Bronchial epithelial cell (primary cell): ENCODE results near the gene DENND1A. TPM values are rescaled to one million over a fixed set of nuclear protein-coding genes. Genes with fewer than 3 reads are reported as not detected.
A peak's percentile ranks its signal among the peaks of the same experiment; 100 is the strongest.

Experiments
- DNase-seq: peaks from one replicate; pipeline ENCODE4 v3.0.0-alpha.2; 2010; ENCODE audit warnings: low read depth
- FAIRE-seq: peaks from 2 replicates; lab custom pipeline; 2011; peaks lifted over from hg19 to GRCh38; lab: Jason Lieb, UNC
- H3K27me3 ChIP-seq: 2 replicates; pipeline ENCODE4 v1.5.1; 2011; ENCODE audit warnings: low read length; ENCODE audit not compliant: control insufficient read depth, insufficient read depth
- H3K36me3 ChIP-seq: 2 replicates; pipeline ENCODE4 v1.5.1; 2011; ENCODE audit warnings: low read length; ENCODE audit not compliant: control insufficient read depth, insufficient read depth
- H3K4me3 ChIP-seq: 2 replicates; pipeline ENCODE4 v1.5.1; 2011; ENCODE audit warnings: mild to moderate bottlenecking, low read depth, low read length, control low read depth
- total RNA-seq: library from RNA; depleted of rRNA; stranded (reverse); fragments of >200 nt; gene quantifications from 2 replicates; pipeline ENCODE4 v1.2.1, GENCODE V29; 2014
- TF ChIP-seq, protein P1 (sequence below): IDR thresholded peaks from 2 replicates; pipeline ENCODE4 v1.5.1; 2011; ENCODE audit warnings: mild to moderate bottlenecking, moderate library complexity, low read length, control low read depth, inconsistent platforms; ENCODE audit not compliant: insufficient read depth, severe bottlenecking

The DENND1A gene
- total RNA-seq, 1 donor from 2014 or later = 6.1 TPM

GRCh38 chr9:123454361-123454760, 475.6 kb downstream of the DENND1A start:
- FAIRE-seq = peak; percentile 73
- no peak overlapping the region for H3K4me3 ChIP-seq
- TF ChIP-seq, protein P1, sequence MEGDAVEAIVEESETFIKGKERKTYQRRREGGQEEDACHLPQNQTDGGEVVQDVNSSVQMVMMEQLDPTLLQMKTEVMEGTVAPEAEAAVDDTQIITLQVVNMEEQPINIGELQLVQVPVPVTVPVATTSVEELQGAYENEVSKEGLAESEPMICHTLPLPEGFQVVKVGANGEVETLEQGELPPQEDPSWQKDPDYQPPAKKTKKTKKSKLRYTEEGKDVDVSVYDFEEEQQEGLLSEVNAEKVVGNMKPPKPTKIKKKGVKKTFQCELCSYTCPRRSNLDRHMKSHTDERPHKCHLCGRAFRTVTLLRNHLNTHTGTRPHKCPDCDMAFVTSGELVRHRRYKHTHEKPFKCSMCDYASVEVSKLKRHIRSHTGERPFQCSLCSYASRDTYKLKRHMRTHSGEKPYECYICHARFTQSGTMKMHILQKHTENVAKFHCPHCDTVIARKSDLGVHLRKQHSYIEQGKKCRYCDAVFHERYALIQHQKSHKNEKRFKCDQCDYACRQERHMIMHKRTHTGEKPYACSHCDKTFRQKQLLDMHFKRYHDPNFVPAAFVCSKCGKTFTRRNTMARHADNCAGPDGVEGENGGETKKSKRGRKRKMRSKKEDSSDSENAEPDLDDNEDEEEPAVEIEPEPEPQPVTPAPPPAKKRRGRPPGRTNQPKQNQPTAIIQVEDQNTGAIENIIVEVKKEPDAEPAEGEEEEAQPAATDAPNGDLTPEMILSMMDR = no peak
- no peaks in the 10 kb centered on the region for H3K27me3 ChIP-seq
- DNase-seq = no peak
- H3K36me3 ChIP-seq = no peaks in the 10 kb centered on the region

GRCh38 chr9:123453831-123454321, 476.1 kb downstream of the DENND1A start:
- Histone ChIP-seq H3K4me3 (no peak overlapping the region), H3K27me3 (no peaks in the 10 kb centered on the region), H3K36me3 (no peaks in the 10 kb centered on the region)
- DNase-seq (no peak), FAIRE-seq (no peak)
- TF ChIP-seq, protein P1 = no peak

DNA sequence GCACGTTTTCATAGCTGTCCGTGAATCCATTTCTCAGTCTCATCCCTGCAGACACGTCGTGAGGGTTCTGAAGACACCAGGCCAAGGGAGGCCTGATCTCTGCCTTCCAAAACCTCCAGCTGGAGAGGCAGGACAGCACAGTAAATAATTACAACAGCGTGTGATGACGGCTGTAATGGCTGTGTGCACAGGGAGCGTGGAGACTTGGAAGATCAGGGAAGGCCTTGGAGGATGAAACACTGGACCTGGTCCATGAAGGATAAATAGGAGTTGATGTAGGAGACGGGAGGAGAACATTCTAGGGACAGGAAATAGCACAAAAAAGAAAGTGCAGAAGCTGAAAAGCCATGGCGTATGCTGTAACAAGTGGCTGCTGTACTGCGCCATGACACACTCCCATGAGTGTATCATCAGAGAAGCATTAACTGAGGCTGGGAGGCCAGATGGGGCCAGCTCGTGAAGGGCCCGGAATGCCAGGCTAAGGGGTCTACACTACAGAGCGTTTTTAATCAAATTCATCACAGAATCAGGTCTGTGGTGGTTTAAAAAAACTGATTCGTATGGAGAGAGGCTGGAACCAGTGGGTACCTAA, 476.8 kb downstream of the DENND1A start:
- DNase-seq (no peak), FAIRE-seq (no peak)
- Histone ChIP-seq H3K4me3 (no peak overlapping the region), H3K27me3 (no peaks in the 10 kb centered on the region), H3K36me3 (no peaks in the 10 kb centered on the region)
- TF ChIP-seq, protein P1 = no peak

DNA sequence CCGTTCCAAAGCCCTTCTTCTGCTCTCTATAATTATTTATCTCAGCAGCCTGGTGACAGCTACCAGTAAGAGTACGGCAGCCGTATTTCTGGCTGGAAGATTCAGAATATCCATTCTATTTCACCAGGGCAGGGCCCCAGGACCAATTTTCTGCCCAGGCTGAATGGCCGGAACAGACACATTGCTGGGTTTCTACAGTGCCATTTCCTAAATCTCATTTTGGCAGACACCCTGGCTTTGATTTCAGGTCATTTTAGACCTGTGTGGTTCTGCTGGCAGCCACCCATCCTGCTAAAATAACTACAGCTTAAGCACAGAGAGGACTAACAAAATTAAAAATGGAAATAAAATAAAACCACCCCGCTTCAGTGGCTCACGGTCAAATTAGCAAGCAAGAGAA, 478.9 kb downstream of the DENND1A start:
- no peaks in the 10 kb centered on the region for H3K36me3 ChIP-seq
- H3K4me3 ChIP-seq = no peak overlapping the region
- FAIRE-seq = no peak
- DNase-seq = no peak
- TF ChIP-seq, protein P1 = no peak
- H3K27me3 ChIP-seq = no peaks in the 10 kb centered on the region

- H3K4me3 ChIP-seq = no peak overlapping the region
- FAIRE-seq (no peak), DNase-seq (no peak)
- no peaks in the 10 kb centered on the region for H3K27me3 ChIP-seq
- TF ChIP-seq, protein P1 = no peak
- no peaks in the 10 kb centered on the region for H3K36me3 ChIP-seq
These were observed 479.7 kb downstream of the DENND1A start for GRCh38 chr9:123450098-123450770.
